NCI-H748 (cell line): ENCODE data around the gene ISOC2.

Source experiments
- DNase-seq: peaks from one replicate; lab custom pipeline; 2025; ENCODE audit not compliant: unreplicated experiment; lab: John Stamatoyannopoulos, UW

Gene ISOC2

DNA sequence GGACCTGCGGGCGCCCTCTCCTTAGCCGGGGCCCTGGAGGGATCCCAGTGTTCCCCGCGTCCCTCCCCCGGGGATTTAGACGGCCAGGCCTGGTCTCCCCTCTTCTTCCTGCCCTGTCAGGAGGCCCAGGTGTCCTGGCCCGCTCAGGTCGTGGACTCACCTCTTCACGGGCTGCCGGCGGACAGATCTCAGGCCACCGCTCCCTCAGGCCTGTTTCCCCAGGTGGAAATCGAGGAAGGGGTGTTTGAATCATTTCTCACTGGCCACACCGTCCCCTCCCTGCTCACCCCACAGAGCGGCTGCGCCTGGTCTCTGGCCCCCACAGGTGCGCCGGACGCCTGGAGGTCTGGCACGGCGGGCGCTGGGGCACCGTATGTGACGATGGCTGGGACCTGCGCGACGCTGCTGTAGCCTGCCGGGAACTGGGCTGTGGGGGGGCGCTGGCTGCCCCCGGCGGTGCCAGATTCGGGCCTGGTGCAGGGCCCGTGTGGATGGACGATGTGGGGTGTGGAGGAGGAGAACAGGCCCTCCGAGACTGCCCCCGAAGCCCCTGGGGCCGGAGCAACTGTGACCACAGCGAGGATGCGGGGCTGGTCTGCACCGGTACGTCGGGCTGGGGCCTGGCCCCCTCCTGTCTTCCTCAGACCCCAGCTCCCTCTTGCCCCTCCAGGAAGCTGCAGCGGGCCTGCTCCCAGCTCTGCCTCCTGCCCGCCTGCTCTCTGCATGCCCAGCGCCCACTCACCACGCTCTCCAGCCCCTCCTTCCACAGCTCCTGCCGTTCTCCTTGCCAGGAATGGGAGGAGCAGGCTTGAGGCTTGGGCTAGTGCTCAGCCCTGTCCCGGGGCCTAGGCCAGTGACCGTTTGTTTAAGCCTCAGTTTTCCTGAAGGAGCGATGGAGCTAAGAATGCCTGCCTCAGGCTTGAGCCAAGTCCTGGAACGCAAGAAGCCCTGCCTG, 29.3 kb upstream of the ISOC2 start:
- no peak for DNase-seq

DNA sequence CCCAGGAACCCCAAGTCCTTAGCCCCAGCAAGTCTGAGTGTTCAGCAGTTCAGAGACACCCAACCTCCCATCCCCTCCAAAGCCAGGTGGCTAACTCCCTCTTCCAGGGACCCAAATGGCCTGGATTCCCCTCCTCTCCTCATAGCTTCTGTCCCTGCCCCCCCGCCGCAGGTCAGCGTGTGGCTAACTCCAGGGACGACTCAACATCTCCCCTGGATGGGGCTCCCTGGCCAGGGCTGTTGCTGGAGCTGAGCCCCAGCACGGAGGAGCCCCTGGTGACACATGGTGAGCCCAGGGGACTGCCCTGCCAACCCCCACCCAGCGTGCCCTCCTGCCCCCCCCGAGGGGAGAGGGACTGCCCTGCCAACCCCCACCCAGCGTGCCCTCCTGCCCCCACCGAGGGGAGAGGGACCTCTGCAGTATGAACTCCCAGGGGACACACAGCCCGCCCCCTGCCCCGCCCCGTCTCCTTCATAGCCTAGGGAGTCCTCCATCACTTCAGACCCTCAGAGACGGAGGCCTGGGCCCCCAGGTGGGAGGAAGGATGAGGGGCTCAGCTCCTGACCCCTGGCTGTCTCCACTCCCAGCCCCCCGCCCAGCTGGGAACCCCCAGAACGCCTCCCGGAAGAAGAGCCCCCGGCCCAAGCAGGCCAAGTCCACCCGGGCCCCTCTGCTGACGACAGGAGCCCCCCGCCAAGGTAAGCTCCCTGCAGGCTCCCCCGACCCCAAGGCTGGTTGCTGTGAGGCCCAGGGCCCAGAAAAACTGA, 28.5 kb upstream of the ISOC2 start:
- DNase-seq: no peak

DNA sequence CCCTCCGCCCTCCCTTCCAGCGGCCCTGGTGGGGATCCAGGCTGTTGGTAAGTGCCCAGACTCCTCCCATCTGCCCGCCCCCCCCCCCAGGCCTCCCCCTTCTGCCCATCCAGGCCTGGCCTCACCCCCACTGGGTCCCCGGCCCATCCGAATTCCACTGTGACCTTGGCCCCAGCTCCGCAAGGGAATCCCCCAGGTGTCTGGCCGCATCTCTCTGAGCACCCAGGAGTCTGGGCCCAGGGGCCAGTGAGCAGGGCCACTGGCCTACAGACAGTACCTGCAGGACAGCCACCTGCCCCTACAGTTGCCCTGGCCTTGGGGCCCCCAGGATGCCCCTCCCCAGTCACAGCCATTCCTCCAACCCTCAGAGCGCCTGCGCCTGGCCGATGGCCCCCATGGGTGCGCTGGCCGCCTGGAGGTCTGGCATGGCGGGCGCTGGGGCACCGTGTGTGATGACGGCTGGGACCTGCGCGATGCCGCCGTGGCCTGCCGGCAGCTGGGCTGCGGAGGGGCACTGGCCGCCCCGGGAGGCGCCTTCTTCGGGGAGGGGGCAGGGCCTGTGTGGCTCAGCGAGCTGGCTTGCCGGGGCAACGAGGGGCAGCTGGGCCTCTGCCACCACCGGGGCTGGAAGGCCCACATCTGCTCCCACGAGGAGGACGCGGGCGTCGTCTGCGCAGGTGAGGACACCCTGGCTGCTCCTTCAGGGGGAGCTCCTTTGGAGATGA, 27.7 kb upstream of the ISOC2 start:
- DNase-seq: no peak

DNA sequence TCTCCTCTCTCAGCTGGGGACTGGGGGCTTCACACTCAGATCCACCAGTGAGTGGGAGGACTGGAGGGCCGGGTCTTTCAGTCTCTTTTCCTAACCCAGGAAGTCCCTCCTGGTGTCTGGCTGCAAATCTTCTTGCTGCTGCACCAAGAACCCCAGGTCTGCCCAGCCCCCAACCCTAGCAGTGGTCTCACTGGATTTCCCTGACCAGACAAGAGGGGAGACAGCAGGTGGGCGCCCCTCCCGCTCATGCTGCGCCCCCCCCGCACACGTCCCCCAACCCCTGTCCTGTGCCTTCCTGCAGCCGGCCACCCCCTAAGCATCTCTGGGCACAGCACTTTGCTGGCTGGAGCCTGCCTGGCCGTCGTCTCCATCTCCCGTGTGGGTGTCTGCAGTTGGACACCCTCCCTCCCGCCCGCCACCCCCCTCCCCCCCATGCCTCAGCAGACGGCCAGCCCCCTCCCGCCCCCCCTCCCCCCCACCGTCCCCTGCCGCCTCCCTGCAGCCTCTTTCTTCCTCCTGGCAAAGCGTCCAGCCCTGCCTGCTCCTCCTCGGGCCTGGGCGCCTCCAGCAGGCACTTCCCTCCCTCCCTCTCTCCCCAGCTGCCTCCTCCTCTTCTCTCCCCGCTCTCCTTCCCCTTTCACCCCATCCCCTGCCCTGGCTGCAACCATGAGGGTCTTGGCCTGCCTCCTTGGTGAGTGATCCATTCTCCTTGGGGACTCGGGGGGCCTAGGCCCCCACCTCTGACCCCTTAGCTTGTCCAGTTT, 26.7 kb upstream of the ISOC2 start, which contains the start of gene SSC5D:
Gene SSC5D (plus strand): TSS at position 513 of the 764 bp plus-strand sequence. CDS start 154 bp downstream, at position 667.
- no peak for DNase-seq

DNA sequence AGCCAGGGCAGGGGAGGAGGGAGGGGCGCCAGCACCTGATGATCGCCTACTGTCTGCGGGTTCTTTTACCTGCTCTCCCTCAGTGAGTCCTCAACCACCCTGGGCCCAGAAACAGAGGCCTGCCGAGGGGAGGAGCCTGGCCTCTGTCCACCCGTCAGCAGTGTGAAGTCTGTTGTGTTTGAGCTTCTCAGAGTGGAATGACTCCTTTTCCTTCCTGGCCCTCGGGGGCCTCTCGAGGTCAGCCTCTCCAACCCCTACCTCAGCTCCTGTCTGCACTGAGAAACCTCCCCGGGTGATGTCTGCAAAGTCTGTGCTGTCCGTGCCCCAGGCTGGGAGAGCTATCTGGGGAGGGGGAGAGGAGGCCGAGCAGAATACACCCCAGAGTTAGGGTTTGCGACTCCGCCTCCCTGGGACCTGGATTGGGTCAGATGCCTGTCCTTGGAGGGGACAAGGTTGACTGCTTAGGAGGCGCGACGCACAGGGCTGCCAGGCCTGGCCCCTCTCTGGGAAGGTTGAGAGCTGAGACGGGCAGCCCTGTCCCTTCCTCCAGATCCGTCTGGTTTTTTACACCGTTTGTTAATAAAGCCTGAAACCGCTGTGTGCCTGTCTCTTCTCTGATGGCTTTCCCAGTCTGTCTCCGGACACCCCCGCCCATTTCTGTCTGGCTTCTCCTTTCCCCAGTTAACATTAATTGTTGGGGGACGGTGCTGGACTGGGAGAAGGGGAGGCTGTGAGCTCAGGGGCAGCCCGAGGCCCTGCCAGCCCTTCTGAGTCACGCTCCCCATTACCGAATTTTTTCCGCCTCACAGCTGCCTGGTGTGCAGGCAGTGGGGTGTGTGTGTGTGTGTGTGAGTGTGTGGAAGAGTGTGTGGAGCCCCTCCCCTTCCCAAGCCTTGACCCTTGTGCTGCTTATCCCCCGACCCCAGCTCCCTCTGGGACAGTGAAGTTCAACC, 25.8 kb upstream of the ISOC2 start:
- no peak for DNase-seq

DNA sequence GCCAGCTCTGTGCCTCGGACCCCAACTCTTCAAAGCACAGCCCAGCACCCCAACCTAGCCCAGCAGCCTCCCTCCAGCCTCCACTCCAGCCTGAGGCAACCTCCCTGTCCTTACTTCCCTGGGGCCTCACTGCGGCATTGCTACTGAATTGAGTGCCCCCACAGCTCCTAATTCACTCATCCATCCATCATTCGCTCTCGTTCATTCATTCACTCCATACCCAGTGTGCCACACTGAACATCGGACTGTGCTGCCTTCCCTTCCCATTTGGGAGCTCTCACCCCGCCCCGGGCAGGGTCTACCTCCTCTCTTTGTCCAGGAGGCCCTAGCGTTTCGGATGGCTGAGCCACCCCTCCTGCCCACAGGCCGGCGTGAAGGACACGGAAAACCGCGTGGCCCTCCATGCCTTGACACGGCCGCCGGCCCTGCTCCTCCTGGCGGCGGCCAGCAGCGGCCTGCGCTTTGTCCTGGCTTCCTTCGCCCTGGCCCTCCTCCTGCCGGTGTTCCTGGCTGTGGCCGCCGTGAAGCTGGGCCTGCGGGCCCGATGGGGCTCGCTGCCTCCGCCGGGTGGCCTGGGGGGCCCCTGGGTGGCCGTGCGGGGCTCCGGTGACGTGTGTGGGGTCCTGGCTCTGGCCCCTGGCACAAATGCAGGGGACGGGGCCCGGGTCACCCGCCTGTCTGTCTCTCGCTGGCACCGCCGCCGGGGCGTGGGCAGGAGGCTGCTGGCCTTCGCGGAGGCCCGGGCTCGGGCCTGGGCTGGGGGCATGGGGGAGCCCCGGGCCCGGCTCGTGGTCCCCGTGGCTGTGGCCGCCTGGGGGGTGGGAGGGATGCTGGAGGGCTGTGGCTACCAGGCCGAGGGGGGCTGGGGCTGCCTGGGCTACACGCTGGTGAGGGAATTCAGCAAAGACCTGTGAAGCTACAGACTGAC, 24.9 kb upstream of the ISOC2 start:
- DNase-seq: no peak

DNA sequence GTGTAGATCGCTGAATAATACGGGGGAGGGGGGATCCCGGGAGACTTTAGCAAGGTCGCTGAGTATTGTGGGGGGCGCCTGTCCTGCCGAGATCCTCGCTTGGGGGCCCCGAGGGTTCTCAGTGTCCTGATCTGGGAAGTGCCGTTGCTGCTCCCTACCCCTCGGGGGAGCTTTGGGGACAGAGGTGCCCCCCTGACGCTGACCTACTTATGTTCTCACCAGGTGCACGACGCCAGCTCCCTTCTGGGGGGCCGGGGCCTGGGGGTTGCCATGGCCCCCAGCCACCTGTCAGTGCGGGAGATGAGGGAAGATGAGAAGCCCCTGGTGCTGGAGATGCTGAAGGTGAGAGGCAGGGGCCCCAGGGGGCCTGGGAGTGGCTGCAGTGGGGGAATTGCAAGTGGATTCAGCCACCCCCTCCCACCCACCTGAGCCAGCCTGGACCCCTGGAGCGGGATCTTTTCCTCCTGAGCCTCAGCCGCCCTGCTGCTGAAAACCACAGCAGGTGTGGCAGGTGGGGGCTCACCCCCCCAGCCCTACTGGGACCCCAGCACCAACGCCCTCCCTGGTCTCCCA, 24.1 kb upstream of the ISOC2 start:
- peak; percentile 40 for DNase-seq

DNA sequence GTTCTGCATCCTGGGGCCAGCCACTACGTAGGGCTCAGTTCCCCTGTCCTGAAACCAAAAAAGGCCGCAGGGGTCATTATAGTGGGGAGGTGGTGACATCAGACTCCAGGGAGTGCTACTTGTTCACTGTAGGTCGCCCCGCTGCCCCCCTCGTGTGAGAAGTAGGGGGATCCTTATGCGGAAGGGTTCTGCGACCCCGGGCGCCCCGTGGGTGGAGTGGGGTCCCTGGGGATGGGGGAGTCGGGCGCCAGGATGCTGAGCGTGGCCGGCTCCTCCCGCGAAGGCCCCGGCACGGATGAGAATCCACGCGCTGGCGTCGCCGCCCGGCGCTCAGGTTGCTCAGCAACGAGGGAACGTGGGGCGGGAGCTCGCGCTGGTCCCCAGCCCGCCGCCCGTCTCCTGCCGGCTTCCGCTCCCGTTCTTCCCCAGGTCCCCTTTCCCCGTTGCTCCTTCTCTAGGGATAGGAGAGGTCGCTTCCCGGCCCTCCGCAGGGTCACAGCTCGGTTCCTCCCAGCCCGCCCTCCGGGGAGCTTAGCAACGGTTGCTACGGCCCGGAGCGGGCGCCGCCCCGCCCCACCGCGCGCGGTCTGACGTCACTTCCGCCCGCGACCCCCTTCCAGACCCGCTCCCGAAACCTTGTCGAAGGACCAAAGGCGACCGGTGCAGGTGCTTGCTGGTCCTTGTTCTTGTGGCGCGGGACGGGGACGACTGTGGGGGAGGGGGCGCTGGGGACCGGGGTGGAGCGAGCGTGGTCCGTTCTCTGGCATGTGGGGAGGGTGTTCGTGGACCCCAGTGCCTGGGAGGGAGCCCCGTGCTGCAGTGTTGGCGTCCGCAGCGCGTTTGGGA, 23.4 kb upstream of the ISOC2 start, which contains the start of gene NAT14:
Gene NAT14 (plus strand): TSS at position 596 of the 846 bp plus-strand sequence. CDS start 521 bp downstream, outside the sequence.
- DNase-seq: peak; percentile 89

DNA sequence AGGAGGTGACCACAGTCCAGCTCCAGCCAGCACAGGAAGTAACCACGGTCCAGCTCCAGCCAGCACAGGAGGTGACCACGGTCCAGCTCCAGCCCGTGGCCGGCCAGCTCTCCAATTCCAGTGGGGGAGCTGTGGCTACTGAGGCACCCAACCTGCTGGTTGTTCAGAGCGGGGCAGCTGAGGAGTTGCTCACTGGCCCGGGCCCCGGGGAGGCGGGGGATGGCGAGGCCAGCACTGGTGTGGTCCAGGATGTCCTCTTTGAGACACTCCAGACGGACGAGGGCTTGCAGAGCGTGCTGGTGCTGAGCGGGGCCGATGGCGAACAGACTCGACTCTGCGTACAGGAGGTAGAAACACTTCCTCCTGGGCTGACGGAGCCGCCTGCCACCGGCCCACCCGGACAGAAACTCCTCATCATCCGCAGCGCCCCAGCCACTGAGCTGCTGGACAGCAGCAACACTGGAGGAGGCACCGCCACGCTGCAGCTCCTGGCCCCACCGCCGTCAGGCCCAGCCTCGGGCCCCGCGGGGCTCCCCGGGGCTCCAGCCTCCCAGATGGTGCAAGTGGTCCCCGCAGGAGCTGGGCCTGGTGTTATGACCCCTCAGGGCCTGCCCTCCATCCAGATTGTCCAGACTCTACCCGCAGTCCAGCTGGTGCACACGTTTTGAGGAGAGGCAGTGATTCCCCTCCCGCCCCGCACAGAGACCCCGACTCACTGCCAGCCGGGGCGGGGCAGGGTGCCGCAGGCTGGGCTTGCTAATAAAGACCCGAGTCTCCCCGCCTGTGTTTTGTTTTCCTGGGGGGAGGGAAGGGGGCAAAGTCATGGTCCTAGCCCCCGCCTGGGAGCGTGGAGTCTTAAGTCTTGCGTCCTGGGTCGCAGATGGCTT, 22.5 kb upstream of the ISOC2 start:
- no peak for DNase-seq

DNA sequence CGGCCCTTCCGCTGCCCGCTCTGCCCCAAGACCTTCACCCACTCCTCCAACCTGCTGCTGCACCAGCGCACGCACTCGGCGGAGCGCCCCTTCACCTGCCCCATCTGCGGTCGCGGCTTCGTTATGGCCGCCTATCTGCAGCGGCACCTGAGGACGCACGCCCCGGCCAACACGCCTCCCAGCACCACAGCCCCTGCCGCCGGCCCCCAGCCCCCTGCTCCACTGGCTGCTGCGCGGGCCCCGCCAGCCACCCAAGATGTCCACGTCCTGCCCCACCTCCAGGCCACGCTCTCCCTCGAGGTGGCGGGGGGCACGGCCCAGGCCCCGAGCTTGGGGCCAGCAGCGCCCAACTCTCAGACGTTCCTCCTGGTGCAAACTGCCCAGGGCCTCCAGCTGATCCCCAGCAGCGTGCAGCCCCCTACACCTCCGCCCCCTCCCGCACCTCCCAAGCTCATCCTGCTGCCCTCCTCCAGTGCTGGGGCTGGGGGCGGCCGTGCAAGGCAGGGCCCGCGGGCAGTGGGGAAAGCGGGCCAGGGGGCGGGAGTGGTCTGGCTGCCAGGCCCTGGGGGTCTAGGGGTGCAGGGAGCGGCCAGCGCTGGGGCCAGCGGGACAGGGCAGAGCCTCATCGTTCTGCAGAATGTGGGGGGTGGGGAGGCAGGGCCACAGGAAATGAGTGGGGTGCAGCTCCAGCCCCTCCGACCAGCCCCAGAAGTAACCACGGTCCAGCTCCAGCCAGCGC, 21.7 kb upstream of the ISOC2 start:
- no peak for DNase-seq

DNA sequence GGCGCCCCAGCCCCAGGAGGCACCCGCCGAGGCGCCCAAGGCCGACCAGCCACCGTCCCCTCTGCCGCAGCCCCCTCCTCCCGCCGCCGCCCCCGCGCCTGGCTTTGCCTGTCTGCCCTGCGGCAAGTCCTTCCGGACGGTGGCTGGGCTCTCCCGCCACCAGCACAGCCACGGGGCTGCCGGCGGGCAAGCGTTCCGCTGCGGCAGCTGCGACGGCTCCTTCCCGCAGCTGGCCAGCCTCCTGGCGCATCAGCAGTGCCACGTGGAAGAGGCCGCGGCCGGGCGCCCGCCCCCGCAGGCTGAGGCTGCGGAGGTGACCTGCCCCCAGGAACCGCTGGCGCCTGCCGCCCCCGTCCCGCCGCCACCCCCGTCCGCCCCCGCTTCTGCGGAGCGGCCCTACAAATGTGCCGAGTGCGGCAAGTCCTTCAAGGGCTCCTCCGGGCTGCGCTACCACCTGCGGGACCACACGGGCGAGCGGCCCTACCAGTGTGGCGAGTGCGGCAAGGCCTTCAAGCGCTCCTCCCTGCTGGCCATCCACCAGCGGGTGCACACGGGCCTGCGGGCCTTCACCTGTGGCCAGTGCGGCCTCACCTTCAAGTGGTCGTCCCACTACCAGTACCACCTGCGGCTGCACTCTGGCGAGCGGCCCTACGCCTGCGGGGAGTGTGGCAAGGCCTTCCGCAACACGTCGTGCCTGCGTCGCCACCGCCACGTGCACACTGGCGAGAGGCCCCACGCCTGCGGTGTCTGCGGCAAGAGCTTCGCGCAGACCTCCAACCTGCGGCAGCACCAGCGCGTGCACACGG, 20.9 kb upstream of the ISOC2 start:
- DNase-seq: no peak

DNA sequence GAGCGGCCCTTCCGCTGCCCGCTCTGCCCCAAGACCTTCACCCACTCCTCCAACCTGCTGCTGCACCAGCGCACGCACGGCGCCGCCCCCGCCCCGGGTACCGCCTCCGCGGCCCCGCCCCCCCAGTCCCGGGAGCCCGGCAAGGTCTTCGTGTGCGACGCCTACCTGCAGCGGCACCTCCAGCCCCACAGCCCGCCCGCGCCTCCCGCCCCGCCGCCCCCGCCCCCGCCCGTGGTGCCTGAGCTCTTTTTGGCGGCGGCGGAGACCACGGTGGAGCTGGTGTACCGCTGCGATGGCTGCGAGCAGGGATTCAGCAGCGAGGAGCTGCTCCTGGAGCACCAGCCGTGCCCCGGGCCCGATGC, 20.3 kb upstream of the ISOC2 start:
- no peak for DNase-seq

DNA sequence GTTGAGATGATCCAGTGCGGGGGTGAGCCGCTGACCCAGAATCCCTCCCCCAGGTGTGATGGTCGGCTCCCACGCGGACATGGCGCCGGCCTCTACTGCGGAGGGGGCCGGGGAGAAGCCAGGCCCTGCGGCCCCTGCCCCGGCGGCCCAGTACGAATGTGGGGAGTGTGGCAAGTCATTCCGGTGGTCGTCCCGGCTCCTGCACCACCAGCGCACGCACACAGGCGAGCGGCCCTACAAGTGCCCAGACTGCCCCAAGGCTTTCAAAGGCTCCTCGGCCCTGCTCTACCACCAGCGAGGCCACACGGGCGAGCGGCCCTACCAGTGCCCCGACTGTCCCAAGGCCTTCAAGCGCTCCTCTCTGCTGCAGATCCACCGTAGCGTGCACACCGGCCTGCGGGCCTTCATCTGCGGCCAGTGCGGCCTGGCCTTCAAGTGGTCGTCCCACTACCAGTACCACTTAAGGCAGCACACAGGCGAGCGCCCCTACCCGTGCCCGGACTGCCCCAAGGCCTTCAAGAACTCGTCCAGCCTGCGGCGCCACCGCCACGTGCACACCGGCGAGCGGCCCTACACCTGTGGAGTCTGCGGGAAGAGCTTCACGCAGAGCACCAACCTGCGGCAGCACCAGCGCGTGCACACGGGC, 19.8 kb upstream of the ISOC2 start:
- DNase-seq: no peak
